DLD1 (cell line): ENCODE results near the gene CCDC90B.
"Not testable (repeated sequence)": the region's sequence is repeated elsewhere in the genome, so short reads cannot be mapped to it uniquely, and the experiment has no call there.

Source experiments
- in situ Hi-C: cut with HindIII; loops from 2 replicates; pipeline ENCODE4 v1.10.0; 2017; ENCODE audit warnings: low sequenced_read_pairs

Gene CCDC90B

DNA sequence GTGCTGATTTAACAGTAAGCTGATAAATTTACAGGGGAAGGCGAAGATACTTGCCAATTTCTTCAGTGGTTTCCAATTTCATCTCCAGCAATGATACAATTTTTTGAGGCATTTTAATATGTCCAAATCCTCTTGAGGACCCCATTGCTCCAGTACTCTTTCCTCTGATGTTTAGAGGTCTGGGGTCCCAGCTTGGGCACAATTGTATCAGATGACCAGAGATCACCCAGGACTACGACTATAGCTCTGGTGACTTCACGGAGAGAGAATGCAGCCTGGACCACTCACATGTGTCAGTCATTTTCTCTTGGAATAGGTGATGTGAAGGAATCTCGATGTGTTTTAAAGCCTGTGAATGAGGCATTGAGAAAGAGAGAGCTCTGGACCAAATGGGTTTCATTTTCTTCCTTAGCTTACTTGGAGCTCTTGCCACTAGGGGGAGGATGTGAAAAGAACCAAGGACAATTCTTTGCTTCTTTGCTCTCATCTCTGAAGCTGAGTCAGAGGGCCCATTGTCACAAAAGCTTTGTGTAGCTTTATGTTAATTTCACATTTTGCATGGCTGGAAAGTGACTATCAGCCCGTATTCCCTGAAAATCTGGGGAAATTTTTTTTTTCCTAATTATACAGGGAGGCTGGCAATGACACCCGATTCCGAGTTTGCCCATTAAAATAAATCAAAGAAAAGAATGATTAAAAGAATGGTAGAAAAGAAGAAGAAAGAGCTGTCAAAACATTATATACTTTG, 6.7 kb upstream of the CCDC90B start:
- in situ Hi-C loops: no loop called here

DNA sequence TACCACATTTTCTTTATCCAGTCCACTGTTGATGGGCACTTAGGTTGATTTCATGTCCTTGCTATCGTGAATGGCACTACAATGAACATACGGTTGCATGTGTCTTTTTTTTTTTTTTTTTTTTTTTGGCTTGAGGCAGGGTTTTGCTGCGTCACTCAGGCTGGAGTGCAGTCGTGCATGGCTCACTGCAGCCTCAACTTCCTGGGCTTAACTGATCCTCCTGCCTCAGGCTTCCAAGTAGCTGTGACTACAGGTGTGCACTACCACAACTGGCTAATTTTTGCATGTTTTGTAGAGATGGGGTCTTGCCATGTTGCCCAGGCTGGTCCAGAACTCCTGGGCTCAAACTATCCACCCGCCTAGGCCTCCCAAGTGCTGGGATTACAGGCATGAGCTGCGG, 1.5 kb upstream of the CCDC90B start:
- in situ Hi-C loops: no loop called here

DNA sequence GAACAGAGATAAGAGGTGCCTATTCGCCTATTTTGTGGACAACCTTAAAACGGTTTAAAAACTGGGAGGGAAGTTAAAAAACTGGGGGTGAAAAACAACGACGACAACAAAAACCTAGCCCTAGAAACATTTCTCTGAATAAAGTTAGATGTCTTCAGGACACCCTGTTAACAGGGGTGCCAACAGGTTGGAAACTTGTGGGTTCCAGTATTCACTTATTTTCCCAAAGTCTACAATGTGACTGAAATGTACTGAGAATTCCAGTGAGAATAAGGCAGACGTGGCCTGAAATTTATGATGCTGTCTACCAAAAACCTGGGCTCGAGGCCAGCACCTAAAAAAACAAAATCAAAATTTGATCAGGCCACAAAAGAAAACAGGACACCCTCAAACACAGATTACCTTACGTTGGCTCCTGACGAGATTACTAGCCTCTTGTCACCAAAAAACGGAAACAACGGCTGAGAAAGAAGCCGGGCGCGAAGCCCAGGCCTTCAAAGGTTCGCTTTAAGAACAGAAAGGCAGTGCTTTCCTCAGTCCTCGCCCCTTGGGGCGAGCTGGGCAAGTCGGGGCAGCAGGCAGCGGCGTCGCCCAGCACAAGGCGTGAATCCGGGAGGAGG, 906 bp downstream of the CCDC90B start:
- in situ Hi-C loops: no loop called here

DNA sequence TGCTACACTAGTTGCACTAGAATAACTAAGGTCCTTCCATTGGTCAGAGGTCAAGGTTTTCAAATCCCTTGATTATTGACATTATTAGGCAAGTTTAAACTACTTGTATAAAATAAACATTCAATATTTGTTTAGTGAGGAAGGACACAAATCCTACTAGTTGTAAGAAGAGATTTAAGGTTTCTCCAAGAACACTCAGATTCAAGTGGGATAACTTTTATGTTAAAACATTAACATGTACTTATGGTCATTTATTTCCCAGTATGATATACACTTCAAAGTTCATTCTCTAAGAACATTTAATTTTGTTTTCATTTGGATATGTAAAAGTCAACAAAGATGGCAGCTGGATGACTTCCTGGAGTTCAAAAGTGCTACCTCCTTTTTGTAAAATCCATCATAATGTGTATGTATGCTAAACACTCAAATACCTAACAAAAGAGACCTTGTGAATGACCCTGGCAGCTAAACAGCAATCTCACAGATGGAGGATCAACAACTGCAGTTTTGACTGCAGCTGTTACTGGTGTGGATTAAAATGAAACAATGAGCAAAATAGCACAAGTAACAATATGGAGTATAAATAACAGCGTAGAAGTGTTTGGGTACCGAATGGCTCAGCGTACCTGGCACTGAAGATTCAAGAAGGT, 1.5 kb downstream of the CCDC90B start:
- in situ Hi-C loops: no loop called here

DNA sequence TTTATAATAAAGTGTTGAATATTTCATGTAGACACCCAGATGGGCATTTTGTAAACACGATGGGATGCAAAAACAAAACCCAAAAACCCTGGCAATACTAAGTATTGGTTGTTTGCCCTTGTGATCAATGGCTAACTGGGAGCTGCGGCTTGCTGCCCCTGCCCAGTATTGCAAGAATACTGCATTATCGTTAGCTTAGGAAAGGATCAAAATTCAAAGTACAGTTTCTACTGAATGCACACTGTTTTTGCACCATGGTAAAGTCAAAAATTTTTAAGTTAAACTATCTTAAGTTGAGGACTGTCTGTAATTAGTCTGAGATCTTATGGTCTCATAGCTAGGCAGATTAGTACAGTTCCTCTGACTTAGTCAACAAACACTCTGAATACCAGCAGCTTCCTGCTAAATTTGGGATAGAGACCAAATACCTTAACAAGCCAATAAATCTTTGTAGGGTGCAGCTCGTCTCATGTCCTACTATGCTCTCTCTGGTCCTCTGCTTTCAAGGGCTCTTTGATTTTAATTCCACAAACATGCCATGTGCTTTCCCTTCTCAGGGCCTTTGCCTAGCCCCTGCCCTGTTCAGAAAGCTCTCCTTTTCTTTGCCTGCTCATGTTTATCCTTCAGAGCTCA, 4.0 kb downstream of the CCDC90B start:
- in situ Hi-C loops: no loop called here

DNA sequence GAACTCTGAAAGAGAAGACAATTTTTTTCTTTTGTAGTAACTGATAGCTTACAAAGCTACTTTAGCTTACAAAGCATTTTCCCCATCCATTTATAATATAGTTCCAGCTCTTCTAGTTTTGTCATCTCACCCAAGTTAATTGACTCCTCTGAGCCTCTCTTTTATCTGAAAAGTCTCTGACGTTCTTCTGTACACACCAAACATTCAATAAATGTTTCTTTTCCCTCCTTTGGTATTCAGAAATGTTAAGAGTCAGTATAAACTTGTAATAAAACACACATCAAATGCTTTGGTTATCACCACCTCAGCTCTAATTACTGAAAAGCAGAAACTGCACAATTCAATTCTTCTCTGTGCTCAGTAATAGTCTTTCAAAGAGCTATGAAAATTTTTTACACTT, 5.9 kb downstream of the CCDC90B start:
- in situ Hi-C loops: no loop called here

DNA sequence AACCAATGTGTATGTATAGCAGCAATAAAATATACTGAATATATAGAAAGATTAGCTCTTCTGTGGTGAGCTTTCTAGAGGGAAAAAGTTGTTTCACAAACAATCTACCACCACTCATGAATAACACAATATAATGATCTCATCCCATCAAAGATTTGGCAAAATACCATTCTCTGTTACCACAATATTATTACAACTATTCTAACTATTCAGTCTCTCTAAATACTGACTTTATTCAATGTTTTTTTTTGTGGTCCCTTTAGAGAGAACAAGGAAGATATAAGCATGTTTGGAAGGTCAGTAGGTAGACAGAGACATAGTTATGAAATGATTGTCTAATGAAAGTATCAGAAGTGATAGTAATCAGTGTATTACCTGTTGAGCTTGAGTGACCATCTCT, 7.8 kb downstream of the CCDC90B start:
- in situ Hi-C loops: no loop called here

DNA sequence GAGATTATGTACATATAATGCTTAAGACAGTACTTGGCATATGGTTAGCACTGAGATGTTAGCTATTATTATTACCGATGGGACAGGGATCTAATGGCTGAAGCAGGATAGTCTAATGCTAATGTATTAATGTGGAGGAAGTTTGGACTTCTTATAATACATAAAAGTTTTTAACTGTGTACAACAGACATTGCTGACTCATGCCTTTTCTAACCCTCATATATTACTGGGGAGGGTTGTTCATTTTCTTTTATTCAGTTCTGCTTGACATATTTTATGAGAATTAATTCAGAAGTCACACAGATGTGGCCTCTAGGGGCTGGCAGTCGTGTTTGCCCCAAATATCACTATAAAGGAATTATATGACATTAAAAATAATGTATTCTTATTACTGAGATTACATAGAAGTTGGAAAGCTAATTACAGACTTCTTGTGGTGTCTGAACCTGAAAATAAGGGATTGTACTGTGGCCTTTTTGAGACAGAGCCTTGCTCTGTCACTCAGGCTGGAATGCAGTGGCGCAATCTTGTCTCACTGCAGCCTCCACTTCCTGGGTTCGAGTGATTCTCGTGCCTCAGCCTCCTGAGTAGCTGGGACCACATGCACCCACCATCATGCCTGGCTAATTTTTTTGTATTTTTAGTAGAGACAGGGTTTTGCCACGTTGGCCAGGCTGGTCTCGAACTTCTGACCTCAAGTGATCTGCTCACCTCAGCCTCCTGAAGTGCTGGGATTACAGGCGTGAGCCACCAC, 10.1 kb downstream of the CCDC90B start:
- in situ Hi-C loops: no loop called here

DNA sequence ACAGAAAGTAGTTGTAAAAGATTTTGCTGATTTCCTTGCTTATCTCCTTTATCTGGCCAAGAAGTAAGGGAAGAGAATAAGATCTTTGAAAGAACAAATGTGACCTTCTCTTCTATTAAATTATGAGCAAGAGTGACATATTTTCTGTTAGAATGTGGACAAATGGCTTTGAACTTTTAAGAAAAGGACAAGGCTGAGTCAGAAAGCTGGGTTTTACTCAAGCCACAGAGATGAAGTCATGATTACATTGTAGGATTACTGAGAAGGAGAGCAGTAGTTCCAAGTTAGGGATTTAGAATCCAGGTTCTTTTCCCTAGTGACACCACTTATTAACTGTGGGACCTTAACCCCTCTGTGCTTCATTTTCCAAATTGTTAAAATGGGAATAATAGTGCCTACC, 13.5 kb downstream of the CCDC90B start:
- in situ Hi-C loops: no loop called here

DNA sequence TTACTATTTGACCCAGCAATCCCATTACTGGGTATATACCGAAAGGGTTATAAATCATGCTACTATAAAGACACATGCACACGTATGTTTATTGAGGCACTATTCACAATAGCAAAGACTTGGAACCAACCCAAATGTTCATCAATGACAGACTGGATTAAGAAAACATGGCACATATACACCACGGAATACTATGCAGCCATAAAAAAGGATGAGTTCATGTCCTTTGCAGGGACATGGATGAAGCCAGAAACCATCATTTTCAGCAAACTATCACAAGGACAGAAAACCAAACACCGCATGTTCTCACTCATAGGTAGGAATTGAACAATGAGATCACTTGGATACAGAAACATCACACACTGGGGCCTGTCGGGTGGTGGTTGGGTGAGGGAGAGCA, 14.4 kb downstream of the CCDC90B start:
- in situ Hi-C loops: not testable (repeated sequence)

DNA sequence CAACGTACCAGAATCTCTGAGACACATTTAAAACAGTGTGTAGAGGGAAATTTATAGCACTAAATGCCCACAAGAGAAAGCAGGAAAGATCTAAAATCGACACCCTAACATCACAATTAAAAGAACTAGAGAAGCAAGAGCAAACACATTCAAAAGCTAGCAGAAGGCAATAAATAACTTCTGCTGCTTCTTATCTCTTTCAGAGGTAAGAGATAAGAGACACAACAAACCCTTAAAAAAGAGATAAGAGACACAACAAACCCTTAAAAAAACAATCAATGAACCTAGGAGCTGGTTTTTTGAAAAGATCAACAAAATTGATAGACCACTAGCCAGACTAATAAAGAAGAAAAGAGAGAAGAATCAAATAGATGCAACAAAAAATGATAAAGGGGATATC, 17.1 kb downstream of the CCDC90B start:
- in situ Hi-C loops: not testable (repeated sequence)

DNA sequence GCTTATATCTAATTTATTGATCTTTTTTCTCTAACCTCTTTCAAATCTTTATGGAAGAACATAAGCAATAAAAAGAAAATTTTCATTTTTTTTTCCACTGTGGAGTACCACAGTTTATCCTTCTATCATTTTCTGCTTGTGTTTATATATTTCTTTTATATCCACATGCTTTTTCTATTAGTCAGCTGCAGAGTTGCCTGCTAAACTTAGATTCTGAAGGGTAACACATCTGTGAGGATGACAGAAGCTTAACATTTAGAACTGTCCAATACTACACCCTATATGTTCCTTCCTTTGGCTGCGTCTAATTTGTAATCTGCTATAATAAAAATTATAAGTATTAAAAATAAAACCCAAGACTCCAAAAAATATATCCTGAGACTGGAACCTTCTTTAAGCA, 20.8 kb downstream of the CCDC90B start:
- in situ Hi-C loops: no loop called here

DNA sequence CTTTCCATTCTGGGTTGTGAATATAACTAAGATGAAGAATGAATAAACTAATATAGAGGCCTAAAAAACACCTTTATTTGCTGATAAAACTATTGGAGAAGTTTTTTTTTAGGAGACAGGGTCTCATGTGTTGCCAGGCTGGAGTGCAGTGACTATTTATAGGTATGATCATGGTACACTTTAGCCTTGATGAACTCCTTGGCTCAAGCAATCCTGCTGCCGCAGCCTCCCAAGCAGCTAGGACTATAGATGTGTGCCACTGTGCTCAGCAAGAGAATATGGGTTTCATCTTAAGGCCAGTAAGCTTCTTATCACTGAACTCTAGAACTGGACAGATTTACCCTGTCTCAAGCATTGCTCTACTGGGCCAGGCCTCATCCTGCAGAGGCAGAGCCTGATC, 26.6 kb downstream of the CCDC90B start:
- in situ Hi-C loops: no loop called here

DNA sequence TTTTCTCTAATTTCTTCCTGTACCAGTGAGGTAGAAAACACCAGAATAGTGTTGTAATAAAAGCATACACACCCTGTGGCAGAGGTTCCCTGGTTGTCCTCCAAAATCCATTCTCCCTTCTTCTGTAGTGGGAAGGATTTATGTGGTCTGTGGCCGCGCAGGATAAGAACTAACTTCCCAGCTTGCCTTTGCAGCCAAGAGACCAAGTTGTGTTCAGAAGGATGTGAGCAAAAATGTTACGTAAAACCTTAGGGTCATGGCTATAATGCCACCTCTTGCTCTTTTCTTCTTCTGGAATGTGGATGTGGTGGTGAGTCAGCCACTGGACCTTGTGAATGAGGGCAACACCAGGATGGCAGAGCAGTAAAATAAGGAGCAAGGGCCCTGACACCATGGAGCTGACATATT, 28.4 kb downstream of the CCDC90B start:
- in situ Hi-C loops: no loop called here

DNA sequence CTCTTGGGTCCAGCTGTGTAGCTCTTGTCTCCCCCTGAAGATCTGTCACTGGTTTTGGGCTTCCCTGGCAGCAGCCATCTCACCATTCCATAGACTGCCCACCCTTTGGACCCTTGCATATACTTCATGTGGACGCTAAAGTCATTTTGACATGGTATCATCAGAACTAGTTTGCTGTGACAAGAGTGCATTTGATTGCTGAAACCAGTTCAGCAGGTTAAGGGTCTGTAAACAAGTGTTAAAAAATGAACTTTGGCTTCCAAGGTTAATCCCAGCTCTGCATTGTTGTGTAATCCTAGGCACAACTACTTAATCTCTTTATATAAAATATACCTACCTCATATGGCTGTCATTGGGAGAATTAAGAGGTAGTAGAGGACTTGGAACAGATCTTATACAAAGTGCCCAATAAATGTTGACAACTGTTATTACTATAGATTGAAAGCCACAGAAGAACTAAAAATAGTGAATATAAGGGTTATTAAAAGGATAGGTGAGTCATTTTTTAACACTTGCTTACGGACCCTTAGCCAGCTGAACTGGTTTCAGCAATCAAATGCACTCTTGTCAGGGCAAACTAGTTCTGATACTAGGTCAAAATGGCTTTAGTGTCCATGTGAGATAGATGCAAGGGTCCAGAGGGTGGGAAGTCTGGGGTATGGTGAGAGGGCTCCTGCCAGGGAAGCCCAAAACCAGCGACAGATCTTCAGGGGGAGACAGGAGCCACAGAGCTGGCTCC, 29.4 kb downstream of the CCDC90B start:
- in situ Hi-C loops: no loop called here

DNA sequence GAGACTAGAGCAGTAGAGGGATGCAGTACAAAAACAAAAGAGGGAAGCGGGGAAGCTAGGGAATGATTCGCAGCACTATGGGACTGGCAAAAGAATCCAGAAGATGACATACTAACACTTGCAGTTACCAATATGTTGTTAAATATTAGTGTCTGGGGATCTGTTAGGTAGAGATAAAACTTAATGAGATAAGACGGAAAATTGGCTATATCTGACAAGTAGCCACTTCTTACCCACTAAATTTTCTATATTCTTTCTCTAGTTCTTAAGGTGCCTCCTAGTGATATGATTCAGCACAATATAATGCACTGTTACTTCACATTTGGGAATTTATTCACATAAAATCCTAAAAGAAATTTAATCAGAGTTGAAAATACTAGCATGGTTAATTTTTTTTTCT, 30.8 kb downstream of the CCDC90B start:
- in situ Hi-C loops: no loop called here

DNA sequence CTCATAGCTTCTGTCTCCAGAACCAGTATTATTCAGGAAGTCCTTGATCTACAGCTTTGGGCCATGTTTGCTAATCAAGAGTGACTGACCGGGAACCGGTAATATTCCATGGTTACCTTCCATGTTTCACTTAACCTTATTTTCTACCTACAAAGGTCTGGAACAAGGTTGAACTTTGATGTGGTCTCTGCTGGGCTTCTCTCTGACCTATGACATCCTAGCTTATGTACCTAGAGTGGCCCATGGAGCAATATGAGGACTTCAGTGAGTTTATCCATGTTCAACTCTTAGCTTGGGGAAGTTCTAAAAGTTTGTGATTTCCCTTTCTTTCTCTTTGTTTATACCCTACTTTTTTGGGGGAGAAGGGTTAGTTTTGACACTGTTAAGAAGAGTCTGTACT, 33.2 kb downstream of the CCDC90B start:
- in situ Hi-C loops: no loop called here

DNA sequence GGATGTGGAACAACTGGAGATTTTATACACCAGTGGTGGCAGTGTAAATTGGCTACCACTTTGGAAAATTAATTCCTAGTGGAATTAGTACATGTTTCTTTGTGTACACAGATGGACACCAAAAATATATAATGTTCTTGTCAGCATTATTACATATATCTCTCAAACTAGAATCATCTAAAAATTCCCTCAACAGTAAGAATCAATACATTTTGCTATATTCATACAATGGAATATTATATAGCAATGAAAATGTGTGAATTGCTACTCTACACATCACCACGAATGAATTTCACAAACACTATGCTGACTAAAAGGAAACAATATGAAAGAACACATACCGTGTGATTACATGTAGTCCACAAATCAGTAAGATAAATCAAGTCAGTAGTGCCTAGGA, 33.9 kb downstream of the CCDC90B start:
- in situ Hi-C loops: no loop called here

DNA sequence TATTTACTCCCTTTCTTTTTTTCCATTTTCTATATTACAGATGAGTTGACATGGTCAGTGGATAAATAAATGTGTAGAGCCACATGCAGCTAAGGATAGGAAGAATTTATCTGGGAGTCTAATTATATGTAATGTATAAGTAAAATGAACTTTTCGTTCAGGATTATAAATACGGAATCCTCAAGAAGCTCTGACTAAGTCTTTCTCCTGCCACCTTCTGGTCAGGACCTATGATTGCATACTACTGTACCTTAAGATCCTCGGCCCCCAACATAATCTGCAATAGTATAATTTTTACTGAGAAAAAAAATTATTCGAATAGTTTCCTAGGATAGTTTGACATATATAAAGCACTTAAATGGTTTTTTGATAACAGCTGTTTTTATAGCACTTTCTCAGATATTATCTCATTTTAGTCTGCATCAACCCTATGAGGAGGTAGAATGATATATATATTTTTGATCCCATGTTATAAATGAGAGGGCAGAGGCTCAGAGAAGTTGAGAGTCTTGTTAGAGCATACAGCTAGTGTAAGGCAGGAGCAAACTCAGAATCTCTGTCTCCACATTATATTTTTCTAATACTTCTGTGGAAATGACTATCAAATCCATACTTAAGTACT, 36.1 kb downstream of the CCDC90B start:
- in situ Hi-C loops: no loop called here

DNA sequence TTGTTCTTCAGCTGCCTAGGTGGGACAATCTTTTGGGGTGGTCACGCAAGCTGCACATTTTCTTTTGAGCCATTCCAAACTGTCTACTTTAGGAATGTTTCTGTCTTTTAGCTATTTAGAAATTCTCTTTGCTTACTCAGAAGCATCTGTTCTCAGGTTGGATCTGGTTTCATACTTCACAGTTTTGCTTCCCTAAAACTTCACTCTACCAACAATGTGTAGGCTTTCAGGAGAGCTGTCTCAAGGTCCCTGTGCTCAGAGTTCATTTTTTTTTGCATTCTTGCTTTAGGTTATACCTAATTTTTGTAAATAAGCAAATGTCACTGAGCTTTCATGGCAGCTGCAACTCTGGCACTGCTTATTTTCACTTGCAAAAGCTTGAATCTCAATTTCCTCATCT, 36.7 kb downstream of the CCDC90B start:
- in situ Hi-C loops: no loop called here
